HG03342 (cell line): ENCODE measurements around the gene ST7.
"Not testable (repeated sequence)": the region's sequence is repeated elsewhere in the genome, so short reads cannot be mapped to it uniquely, and the experiment has no call there.

Experiments used
- ATAC-seq: cut with Tn5 transposase; IDR thresholded peaks from one replicate; pipeline ENCODE4 v1.9.1; 2021; ENCODE audit warnings: mild to moderate bottlenecking, moderate library complexity; ENCODE audit not compliant: unreplicated experiment

The ST7 gene

DNA sequence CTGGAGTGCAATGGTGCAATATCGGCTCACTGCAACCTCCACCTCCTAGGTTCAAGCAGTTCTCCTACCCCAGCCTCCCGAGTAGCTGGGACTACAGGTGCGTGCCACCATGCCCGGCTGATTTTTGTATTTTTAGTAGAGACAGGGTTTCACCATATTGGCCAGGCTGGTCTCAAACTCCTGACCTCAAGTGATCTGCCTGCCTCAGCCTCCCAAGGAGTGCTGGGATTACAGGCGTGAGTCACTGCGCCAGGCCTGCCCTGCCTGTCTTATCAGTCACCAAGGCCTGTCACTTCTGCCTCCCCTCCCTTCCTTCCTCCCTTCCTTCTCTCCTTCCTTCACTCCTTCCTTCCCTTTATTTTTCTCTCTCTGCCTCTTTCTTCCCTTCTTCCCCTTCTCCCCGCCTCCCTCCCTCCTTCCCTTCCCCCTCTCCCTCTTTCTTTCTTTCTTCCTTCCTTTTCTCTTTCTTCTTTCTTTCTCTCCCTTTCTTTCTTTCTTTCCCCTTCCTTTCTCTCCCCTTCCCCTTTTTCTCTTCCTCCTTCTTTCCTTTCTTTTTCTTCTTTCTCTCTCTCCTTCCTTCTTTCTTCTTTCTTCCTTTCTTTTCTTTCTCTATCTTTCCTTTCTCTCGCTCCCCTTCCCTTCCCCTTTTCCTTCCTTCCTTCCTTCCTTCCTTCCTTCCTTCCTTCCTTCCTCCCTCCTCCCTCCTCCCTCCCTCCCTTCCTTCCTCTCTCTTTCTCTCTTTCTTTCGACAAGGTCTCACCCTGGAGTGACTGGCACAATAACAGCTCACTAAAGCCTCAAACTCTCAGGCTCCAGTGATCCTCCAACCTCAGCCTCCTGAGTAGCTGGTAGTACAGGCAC lies 3.1 kb upstream of the ST7 start:
- no peak for ATAC-seq

DNA sequence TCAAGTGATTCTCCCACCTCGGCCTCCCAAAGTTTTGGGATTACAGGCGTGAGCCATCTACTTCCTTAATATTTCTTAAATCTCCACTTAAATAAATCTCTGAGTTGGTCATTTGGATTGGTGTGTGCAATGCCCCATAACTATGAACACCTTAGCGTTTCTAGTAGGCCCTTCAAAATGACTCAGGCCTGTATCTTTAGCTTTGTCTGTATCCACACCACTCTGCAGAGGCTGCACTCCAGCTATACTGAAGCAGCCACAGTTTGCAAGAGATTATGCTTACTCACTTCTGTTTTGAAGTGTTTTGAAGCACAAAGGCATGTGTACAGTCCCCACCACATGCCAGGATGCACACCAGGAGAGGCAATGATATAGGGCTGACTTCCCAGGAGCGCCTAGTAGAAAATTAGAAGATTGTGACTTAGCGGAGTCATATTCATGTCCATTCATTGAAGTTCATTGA lies 2.4 kb upstream of the ST7 start:
- ATAC-seq: no peak

DNA sequence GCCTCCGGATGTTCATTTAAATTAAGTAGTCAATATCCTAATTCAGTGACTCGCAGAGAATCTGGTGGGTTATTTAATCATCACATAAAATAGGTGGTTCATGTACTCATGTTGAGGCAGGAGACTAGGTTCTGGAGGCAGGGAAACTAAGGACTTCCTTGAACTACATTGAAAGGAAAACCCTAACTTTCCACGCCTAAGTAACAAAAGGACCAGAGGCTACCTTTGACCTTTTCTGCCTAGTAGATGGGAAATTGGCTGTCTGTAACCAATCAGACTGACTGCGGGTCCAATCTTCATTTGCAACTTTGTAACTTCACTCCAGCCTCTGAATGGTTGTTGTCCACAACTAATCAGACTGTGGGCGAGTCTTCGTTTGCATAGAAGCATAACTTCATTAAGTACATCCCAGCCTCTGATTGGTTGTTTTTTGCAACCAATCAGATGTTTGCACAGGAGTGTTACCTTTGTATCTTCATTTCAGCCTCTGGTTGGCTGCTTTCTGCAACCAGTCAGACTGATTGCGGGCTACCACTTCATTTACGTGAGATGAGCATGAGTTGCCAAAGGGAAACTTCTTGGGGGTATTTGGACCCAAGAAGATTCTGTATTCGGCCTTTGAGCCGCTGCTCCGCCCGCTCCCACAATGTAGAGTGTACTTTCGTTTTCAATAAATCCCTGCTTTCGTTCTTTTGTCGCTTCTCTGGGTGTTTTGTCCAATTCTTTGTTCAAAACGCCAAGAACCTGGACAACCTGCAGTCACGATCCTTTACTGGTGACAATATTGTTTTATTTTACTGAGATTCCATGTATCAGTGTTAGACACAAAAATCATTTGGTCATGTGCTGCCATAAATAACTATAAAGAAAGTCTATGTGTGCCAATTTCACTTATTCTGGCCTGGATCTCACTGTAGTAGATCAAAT lies 1.7 kb upstream of the ST7 start:
- ATAC-seq: no peak

DNA sequence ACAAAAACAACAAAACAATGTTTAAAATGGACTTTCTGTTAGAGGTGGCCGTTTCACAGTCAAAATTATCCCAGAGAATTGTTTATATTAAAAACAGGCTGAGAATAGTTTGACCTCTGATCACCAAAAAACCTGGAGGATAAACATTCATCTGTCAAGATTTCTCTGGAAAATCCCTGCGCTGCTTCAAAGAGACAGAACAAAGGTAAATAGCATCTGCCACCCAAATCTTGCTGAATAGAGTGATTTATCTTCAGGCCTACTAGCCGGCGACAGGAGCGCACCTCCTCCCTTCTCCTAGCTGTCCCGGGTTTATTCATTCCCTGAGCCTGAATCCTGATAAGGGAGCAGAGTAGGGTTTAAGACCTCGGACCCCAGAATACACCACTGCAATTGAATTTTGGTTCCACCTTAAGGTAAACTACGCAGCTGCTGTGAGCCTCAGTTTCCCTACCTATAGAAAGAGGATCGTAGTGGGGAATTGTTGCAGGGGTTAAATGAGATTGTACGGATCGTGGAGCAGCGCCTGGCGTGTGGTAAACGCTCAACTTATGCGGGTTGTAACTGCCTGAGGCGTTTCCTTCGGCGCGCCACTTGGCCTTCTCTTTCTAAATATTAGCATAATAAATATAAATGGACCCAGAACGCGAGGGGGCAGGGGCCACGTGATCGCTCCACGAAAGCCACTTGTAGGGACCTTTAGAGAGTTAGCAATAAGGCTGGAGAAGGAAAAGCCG lies 498 bp upstream of the ST7 start:
- ATAC-seq: peak; percentile 28

DNA sequence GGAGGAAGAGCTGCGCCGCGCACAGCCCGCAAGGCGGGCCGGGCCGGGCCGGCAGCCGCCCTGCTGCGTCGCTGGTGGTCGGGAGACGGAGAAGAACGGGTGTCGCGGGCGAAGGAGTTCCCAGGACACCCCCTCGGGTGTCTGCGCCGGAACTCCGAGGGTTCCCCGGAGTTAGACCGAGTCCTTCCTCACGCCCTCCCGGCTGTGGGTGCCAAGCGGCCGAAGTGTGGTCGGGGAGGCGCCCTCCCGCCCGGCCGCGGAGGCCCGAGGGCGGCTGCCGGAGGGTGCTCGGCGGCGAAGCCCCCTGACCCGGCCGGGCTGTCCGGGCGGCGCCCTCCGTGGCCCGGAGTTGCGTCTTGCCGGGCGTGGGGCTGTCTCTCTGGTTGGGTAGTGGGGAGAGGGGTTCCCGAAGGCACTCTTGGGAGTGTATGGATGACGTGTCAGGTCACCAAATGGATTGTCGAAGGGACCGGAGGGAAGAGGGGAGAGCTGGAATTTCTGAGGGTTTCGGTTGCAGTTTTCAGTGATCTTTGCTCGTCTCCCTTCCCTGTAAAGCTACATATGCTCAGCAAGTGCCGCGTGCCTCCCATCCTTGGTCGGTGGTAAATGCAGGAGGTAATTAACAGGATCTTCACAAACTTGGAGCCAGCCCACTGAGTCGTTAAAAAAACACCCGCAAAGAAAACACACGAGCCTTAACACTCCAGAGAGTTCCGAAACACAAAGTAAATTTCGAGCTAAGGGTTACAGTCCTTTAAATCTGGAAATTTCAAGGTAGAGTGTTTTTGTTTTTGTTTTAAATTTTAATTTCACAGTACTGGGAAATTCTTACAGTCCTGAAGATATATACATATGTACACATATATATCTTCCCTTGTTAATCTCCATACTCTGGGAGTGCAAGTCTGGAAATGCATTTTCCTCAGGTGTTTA lies 871 bp downstream of the ST7 start:
- peak; percentile 17 for ATAC-seq

DNA sequence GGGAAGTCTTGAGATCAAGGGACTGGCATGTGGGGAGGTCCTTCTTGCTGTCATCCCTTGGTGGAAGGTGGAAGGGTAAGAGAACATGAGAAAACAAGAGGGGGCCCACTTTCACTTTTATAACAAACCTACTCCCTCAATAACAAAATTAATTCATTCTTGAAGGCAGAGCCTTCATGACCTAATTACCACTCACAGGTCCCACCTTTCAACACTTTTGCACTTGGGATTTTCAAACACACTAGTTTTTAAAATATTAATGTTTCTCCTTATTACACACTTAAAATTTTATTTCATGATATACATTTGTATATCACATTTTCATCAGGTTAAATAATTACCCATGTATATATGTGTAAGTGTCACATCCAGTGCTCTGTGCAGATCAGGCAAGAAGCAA lies 2.0 kb downstream of the ST7 start:
- no peak for ATAC-seq

DNA sequence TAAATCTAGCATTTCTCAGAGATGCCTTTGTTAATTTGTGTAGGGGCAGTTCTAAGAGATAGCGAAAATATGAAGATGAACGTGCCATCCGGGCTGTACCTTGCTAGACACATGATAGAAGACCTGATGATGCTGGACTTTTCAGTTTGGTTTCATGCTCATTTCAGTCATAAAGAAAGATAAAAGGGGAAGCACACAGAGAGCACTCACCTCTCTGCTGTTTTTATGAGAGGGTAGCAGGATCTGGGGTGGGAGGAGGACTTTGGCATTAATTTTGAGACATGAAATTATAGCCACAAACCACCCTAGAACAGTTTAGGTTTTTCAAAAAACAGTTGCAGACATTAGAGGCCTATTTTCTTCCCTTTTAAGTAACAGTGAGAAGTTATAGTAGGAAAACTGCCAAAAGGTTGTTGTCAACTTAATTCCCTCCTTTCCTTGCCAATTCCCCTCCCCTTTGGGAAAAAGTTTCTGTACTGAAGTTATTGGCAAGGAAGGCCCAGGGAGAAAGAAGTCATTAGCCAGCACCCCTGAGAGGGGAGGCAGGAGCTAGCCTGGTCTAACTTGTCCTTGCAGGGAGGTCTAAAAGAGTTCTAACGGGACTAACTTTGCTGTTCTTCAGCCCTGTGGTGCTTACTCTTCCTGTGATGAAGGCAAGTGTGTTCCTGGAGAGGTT lies 2.6 kb downstream of the ST7 start:
- ATAC-seq: peak; percentile 73

DNA sequence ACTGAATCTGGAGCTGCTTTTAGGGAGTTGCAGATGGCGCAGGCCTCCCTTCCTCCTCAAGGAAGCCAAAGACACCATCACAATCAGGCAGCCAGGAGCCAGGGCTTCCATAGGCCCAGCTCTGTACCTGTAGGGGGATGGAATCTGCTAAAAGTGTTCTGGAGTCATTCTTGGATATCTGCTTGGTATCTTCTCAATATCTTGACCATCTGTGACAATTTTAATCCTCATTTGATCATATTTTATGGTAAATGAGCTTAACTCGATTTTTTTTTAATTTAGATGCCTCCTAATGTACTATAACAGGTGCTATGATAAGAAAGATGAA lies 3.1 kb downstream of the ST7 start:
- ATAC-seq: no peak

DNA sequence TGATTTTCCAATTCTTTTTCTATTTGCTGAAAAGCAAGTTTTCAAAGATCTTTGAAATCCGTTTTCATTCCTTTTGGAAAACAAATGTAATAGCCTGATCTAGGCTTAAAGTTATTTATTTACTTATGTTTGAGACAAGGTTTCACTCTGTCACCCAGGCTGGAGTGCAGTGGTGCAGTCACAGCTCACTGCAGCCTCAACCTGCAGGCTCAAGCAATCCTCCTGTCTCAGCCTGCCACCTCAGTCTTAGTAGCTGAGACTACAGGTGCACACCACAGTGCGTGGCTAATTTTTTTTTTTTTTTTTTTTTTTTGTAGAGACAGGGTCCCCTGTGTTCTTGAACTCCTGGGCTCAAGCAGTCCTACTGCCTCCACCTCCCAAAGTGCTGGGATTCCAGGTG lies 4.6 kb downstream of the ST7 start:
- ATAC-seq: peak; percentile 31

DNA sequence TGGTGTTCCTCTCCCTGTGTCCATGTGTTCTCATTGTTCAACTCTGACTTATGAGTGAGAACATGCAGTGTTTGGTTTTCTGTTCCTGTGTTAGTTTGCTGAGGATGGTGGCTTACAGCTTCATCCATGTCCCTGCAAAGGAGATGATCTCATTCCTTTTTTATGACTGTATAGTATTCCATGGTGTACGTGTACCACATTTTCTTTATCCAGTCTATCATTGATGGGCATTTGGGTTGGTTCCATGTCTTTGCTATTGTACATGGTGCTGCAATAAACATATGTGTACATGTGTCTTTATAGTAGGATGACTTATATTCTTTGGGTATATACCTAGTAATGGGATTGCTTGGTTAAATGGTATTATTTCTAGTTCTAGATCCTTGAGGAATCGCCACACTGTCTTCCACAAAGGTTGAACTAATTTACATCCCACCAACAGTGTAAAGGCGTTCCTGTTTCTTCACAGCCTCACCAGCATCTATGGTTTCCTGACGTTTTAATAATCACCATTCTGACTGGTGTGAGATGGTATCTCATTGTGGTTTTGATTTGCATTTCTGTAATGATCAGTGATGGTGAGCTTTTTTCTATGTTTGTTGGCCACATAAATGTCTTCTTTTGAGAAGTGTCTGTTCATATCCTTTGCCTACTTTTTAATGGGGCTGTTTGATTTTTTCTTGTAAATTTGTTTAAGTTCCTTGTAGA lies 8.8 kb downstream of the ST7 start:
- not testable (repeated sequence) for ATAC-seq

DNA sequence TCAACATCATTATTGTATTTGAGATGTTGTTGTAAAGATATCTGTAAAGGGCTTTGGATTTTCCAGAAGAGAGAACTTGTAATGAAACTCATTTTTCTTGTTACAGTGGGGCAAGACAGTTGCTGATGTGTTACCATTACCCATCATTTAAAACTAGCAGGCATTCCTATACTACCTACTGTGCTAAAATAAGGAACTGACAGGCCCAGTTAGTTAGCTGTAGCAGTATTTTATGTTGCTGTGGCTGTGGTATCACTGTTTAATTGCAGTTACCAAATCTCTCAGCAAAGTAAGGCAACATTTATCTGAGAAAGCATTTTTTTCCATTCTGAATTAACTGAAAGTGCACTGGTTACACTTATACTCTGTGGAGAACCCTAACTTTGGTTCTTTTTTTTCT lies 9.9 kb downstream of the ST7 start:
- ATAC-seq: no peak

DNA sequence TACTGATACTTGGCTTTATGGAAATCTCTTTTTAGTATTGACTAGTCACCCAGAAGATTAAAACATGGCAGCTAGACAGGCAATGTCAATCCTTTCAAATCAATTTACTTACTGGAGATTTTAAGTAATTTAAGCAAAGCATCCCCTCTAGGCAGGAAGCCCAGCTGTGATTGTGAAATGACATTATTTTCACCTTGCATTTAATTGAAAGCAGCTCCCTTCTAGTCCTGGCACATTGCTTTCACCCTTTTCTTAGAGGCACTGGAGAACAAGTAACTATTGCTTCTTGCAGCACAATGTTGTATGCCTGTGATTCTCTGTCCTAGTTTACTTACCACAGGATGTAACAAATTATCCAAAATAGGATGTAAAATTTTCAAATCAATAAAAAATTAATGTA lies 13.3 kb downstream of the ST7 start:
- ATAC-seq: no peak

DNA sequence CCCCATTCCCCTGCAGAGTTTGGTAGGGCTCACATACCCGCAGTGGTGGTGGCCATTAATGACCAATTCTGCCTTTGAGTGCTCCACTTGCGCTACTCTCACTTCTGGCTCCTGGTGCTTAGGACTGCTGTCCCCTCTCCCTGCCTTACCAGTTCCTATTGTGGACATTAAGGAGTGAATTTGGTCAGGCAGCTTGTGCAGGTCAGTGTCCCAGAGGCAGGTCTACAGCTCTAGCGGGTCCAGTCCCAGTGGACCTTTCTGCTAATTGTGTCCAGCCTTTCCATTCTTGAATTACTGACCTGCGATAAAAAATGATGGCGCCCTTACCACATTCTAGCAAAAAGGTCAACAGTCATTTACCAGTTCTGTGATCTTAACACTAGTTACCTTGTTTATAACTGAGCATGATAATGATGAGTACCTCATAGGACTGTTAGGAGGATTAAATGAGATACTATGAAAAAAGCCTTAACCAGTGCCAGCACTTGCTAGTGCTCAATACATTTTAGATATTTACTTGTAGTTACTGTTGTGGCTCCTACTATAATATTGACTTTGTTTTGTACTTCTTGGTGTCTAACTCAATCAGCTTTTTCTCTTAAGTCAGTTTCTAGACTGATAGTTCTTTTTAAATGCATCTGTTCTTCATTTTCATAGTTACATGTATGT lies 14.1 kb downstream of the ST7 start:
- ATAC-seq: no peak

DNA sequence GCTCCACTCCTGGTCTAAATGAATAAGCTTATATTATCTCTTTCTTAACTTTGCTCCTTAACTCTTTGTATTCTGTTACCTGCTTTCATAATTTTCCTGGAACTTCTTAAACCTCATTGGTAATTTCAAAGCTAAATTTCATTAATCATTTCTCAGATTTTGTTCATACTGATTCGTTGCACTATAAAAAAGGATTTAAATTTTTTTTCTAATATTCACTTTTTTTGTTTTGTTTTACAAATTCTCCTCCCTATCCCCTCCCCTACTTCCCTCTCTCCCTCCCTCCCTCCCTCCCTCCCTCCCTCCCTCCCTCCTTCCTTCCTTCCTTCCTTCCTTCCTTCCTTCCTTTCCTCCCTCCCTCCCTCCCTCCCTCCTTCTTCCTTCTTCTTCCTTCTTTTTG lies 14.7 kb downstream of the ST7 start:
- ATAC-seq: no peak

DNA sequence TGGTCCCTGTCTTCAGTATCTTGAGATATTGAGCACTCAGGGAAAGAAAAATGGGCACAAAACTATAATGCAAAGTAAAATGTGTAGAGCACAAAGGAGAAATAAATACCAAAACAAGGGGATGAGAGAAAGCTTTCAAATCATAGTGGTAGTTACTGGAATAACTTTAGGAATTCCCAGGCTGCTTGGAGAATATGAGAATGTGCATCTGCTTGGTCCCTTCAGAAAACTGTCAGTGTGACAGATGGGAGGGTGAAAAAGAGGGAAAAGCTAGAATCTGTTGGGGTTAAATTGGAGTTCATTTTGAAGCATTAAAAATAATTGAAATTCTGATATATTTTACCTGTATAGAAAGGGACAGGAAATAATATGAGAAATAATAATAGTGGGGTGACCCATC lies 15.3 kb downstream of the ST7 start:
- ATAC-seq: no peak

DNA sequence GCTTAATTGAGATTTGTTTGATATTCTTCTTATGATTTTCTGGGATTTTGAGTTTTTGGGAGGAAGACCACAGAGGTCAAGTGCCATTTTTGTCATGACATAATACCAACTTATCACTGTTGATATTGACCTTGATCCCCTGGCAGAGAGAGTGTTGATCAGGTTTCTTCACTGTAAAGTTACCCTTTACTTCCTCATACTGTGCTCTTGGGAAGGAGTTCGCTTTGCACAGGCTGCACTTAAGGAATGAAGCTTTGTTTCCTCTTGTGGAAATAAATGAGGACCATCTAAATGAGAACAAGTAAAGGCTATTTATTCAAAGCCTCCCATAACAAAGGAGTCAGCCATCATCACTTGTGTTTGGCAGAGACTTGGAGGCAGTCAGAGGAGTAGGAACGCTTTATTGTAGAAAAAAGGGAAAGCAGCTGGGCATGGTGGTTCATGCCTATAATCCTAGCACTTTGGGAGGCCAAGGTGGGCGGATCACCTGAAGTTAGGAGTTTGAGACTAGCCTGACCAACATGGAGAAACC lies 16.1 kb downstream of the ST7 start:
- ATAC-seq: no peak

DNA sequence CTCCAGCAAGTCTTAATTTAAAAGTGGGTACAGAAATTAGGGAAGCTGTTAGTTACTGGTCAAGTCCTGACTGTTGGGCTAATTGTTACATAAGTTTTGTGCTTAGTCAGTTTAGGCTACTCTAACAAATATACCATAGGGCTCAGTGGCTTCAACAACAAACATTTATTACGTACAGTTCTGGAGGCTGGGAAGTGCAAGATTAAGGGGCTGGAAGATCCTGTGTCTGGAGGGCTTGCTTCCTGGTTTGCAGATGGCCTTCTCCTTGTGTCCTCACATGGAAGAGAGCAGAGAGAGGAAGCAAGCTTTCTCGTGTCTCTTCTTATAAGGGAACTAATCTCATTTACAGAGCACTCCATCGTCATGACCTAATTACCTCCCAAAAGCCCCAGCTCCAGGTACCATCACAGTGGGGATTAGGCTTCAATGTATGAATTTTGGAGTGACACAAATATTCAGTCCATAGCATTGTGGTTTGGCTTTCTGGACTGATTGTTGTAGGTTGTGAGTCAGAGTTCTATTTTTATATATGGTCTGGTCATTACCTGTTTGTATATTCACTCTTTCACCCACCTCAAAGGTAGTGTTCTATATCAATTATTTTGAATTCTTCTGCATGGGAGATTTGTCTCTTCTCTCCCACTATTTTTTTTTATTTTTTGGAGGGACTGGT lies 17.1 kb downstream of the ST7 start:
- ATAC-seq: peak; percentile 66

DNA sequence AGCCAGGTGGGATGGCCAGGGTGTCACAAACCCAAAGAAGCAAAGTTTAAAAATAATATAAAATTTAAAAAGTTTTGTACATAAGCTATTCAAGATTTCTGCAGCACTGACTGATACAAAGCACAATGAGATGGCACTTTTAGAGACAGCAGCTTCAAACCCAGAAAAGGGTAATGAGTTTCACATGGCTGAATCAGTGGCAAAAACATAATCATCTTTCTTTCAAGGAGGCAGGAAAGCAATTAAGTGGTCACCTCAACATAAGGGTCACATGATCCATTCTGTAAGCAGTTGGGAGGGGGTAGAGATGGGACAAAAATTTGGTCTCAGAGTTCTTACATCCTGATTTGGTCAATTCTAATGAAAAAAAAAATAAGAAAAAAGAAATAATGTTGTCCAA lies 17.9 kb downstream of the ST7 start:
- not testable (repeated sequence) for ATAC-seq
